ENCODE measurements around the gene ZNF575.
"Not testable (repeated sequence)": the region's sequence is repeated elsewhere in the genome, so short reads cannot be mapped to it uniquely, and the experiment has no call there.

The ZNF575 gene

GRCh38 chr19:43541920-43542650, 9.1 kb downstream of the ZNF575 start:
- in situ Hi-C loops (cut with MboI; ENCODE audit: low sequenced_read_pairs), result no loop called here

GRCh38 chr19:43544077-43544476, 11.1 kb downstream of the ZNF575 start:
- in situ Hi-C loops (cut with MboI; ENCODE audit: low sequenced_read_pairs), result no loop called here

GRCh38 chr19:43545276-43545675, 12.3 kb downstream of the ZNF575 start:
- in situ Hi-C loops (cut with MboI; ENCODE audit: low sequenced_read_pairs), result no loop called here

GRCh38 chr19:43545981-43546380, 13.0 kb downstream of the ZNF575 start:
- in situ Hi-C loops (cut with MboI; ENCODE audit: low sequenced_read_pairs), result no loop called here

GRCh38 chr19:43546581-43546980, 13.6 kb downstream of the ZNF575 start:
- in situ Hi-C loops (cut with MboI; ENCODE audit: low sequenced_read_pairs), result no loop called here

- in situ Hi-C loops (cut with MboI; ENCODE audit: low sequenced_read_pairs), result not testable (repeated sequence)
Observed at GRCh38 chr19:43547926-43548325, 14.9 kb downstream of the ZNF575 start.

- in situ Hi-C loops (cut with MboI; ENCODE audit: low sequenced_read_pairs), result no loop called here
Observed at GRCh38 chr19:43548706-43549105, 15.7 kb downstream of the ZNF575 start.

GRCh38 chr19:43551399-43552197, 18.6 kb downstream of the ZNF575 start:
- in situ Hi-C loops (cut with MboI; ENCODE audit: low sequenced_read_pairs), result no loop called here

GRCh38 chr19:43552198-43552450, 19.1 kb downstream of the ZNF575 start:
- in situ Hi-C loops (cut with MboI; ENCODE audit: low sequenced_read_pairs), result no loop called here

GRCh38 chr19:43552616-43553015, 19.6 kb downstream of the ZNF575 start:
- in situ Hi-C loops (cut with MboI; ENCODE audit: low sequenced_read_pairs), result no loop called here

- in situ Hi-C loops (cut with MboI; ENCODE audit: low sequenced_read_pairs), result no loop called here
Observed at GRCh38 chr19:43553656-43554055, 20.7 kb downstream of the ZNF575 start.

GRCh38 chr19:43554317-43554895, 21.4 kb downstream of the ZNF575 start:
- in situ Hi-C loops (cut with MboI; ENCODE audit: low sequenced_read_pairs), result no loop called here

GRCh38 chr19:43555185-43555770, 22.3 kb downstream of the ZNF575 start:
- in situ Hi-C loops (cut with MboI; ENCODE audit: low sequenced_read_pairs), result no loop called here

GRCh38 chr19:43560687-43561086, 27.7 kb downstream of the ZNF575 start:
- in situ Hi-C loops (cut with MboI; ENCODE audit: low sequenced_read_pairs), result no loop called here

GRCh38 chr19:43561139-43561970, 28.4 kb downstream of the ZNF575 start:
- in situ Hi-C loops (cut with MboI; ENCODE audit: low sequenced_read_pairs), result no loop called here

GRCh38 chr19:43562226-43562697, 29.3 kb downstream of the ZNF575 start:
- in situ Hi-C loops (cut with MboI; ENCODE audit: low sequenced_read_pairs), result no loop called here

GRCh38 chr19:43562698-43563241, 29.8 kb downstream of the ZNF575 start:
- in situ Hi-C loops (cut with MboI; ENCODE audit: low sequenced_read_pairs), result no loop called here

- in situ Hi-C loops (cut with MboI; ENCODE audit: low sequenced_read_pairs), result no loop called here
Observed at GRCh38 chr19:43563816-43564457, 30.9 kb downstream of the ZNF575 start.

GRCh38 chr19:43564800-43565199, 31.8 kb downstream of the ZNF575 start:
- in situ Hi-C loops (cut with MboI; ENCODE audit: low sequenced_read_pairs), result no loop called here

- in situ Hi-C loops (cut with MboI; ENCODE audit: low sequenced_read_pairs), result no loop called here
Observed at GRCh38 chr19:43569657-43570056, 36.7 kb downstream of the ZNF575 start.

All from hTERT RPE-1 (cell line).